IPS DF 4.7 (cell line): ENCODE data around the gene LDHAL6B.

Experiments used
- DNase-seq: peaks from one replicate; pipeline ENCODE4 v3.0.0-alpha.2; 2013; ENCODE audit warnings: low spot score; ENCODE audit errors: extremely low read depth

LDHAL6B gene

GRCh38 chr15:59176653-59177316 is 29.9 kb upstream of the LDHAL6B start:
- DNase-seq: no peak

GRCh38 chr15:59177317-59177660 is 29.4 kb upstream of the LDHAL6B start:
- DNase-seq: no peak

- DNase-seq: no peak
Measured at GRCh38 chr15:59178151-59178695, 28.4 kb upstream of the LDHAL6B start.

- no peak for DNase-seq
Measured at GRCh38 chr15:59179717-59180116, 26.9 kb upstream of the LDHAL6B start.

- no peak for DNase-seq
Measured at GRCh38 chr15:59180945-59181600, 25.6 kb upstream of the LDHAL6B start.

- no peak for DNase-seq
Measured at GRCh38 chr15:59185725-59186124, 20.9 kb upstream of the LDHAL6B start.

GRCh38 chr15:59186501-59186900 is 20.1 kb upstream of the LDHAL6B start:
- DNase-seq: no peak

- DNase-seq: no peak
Measured at GRCh38 chr15:59189241-59189640, 17.4 kb upstream of the LDHAL6B start.

- no peak for DNase-seq
Measured at GRCh38 chr15:59190291-59190690, 16.4 kb upstream of the LDHAL6B start.

GRCh38 chr15:59191855-59192237 is 14.8 kb upstream of the LDHAL6B start:
- no peak for DNase-seq

- DNase-seq: no peak
Measured at GRCh38 chr15:59194639-59195325, 11.9 kb upstream of the LDHAL6B start.

GRCh38 chr15:59196416-59196815 is 10.2 kb upstream of the LDHAL6B start:
- DNase-seq: no peak

GRCh38 chr15:59197454-59197853 is 9.2 kb upstream of the LDHAL6B start:
- DNase-seq: no peak

GRCh38 chr15:59199626-59200465 is 6.8 kb upstream of the LDHAL6B start:
- no peak for DNase-seq

- DNase-seq: no peak
Measured at GRCh38 chr15:59200560-59200959, 6.1 kb upstream of the LDHAL6B start.

- no peak for DNase-seq
Measured at GRCh38 chr15:59203008-59203407, 3.6 kb upstream of the LDHAL6B start.

GRCh38 chr15:59203657-59204056 is 3.0 kb upstream of the LDHAL6B start:
- DNase-seq: no peak

GRCh38 chr15:59205839-59206622 is 612 bp upstream of the LDHAL6B start:
- no peak for DNase-seq

- DNase-seq: no peak
Measured at GRCh38 chr15:59208613-59209249, 2.1 kb downstream of the LDHAL6B start.

- DNase-seq: no peak
Measured at GRCh38 chr15:59210186-59210585, 3.5 kb downstream of the LDHAL6B start.
